Esophagus muscularis mucosa (tissue), 4 donors: Measurements from ENCODE around the gene MRPL24.

Source experiments
- CTCF ChIP-seq, 3 experiments: fragments of 200-600 bp in 2 of 3; fragments of 450-650 bp in 1 of 3; sonication (generic) in 2 of 3; IDR thresholded peaks; one replicate each; pipeline ENCODE4 v1.5.1; 2017 to 2019; ENCODE audit warnings: antibody characterized with exemption in 3 of 3, mild to moderate bottlenecking in 2 of 3, moderate library complexity in 1 of 3
- EP300 ChIP-seq: sonication (generic); formaldehyde crosslinking; IDR thresholded peaks from one replicate; pipeline ENCODE4 v1.6.1; 2017; ENCODE audit warnings: antibody characterized with exemption
- POLR2A ChIP-seq: fragments of 450-650 bp; IDR thresholded peaks from one replicate; pipeline ENCODE4 v1.6.1; 2017; ENCODE audit warnings: antibody characterized with exemption, moderate library complexity, mild to moderate bottlenecking, low read depth

DNA sequence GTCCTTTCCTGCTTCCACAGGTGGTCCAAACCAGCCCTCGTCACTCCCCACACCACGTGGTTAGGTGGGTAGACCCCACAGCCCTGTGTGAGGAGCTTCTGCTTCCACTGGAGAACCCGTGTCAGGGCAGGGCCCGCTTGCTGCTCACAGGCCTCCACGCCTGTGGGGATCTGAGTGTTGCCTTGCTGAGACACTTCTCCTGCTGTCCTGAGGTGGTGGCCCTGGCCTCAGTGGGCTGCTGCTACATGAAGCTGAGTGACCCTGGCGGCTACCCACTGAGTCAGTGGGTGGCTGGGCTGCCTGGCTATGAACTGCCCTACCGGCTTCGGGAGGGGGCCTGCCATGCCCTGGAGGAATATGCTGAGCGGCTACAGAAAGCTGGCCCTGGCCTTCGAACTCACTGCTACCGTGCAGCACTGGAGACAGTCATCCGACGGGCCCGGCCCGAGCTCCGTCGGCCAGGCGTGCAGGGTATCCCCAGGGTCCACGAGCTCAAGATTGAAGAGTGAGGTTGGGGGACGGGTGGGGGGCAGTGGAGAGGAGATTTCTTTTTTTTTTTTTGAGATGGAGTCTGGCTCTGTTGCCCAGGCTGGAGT is 6.8 kb downstream of the MRPL24 start:
- TF ChIP-seq CTCF (IDR thresholded peaks at IDR 0.05) (no peak), EP300 (no peak), POLR2A (no peak)
